ENCODE results near the gene DNAJB11.
A peak's percentile ranks its signal among the peaks of the same experiment; 100 is the strongest.

Gene DNAJB11

DNA sequence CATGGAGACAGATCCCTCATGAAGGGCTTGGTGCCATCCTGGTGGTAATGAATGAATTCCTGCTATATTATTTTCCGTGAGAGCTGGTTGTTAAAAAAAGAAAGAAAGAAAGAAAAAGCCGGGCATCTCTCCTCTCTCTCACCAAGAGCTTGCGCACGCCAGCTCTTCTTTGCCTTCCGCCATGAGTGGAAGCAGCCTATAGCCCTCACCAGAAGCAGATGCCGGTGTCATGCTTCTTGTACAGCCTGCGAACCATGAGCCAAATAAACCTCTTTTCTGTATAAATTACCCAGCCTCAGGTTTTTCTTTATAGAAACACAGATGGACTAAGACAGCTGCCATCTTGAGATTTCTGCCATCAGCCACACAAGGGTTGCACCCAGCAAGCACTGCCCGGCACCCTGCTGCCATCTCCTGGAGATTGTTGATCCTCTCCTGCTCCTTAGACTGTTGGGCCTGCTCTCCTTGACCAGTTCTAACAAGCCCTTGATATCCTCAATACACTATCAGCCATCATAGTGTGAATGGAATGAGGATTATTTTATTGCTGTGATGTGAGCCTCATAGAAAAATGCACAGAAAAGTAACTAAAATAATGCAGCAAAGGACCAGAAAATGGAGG is 38.8 kb downstream of the DNAJB11 start:
- no peak overlapping the region for H3K4me3 ChIP-seq (ENCODE audit: control insufficient read depth, low read depth, low read length)
- no peak for DNase-seq (ENCODE audit: low read depth)
- peak; percentile 41 for TF ChIP-seq CTCF (IDR thresholded peaks at IDR 0.05; ENCODE audit: control insufficient read depth, insufficient read depth, low read depth, low read length, missing control alignments)

DNA sequence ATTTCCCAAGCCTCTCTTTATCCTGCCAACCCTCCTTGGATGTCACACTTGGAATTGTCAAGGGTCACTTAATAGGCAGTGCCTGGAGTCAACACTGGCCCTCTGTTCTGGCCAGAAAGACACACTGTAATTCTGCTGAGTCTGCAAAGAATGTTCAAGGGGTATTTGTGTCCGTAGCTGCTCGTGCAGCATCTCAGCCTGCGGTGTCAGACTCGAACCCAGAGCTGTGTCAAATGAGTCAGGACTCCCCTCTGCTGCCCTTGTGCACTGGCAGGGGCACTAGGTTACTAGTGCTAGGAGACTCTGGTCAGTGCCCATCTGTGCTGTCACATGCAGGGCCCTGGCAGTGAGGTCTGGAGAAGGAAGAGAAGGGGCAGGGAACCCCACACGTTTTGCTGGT is 41.5 kb downstream of the DNAJB11 start:
- H3K4me3 ChIP-seq (ENCODE audit: control insufficient read depth, low read depth, low read length): no peak overlapping the region
- no peak for DNase-seq (ENCODE audit: low read depth)
- TF ChIP-seq CTCF (IDR thresholded peaks at IDR 0.05; ENCODE audit: control insufficient read depth, insufficient read depth, low read depth, low read length, missing control alignments): no peak

- DNase-seq (ENCODE audit: low read depth): no peak
- TF ChIP-seq CTCF (IDR thresholded peaks at IDR 0.05; ENCODE audit: control insufficient read depth, insufficient read depth, low read depth, low read length, missing control alignments): no peak
- no peak within 1 kb of the TSS for H3K4me3 ChIP-seq (ENCODE audit: control insufficient read depth, low read depth, low read length)
These were observed 42.5 kb downstream of the DNAJB11 start, which contains the start of gene AHSG for GRCh38 chr3:186612721-186613636. AHSG (plus strand) TSS chr3:186613060; CDS start chr3:186613142, 82 bp downstream.

DNA sequence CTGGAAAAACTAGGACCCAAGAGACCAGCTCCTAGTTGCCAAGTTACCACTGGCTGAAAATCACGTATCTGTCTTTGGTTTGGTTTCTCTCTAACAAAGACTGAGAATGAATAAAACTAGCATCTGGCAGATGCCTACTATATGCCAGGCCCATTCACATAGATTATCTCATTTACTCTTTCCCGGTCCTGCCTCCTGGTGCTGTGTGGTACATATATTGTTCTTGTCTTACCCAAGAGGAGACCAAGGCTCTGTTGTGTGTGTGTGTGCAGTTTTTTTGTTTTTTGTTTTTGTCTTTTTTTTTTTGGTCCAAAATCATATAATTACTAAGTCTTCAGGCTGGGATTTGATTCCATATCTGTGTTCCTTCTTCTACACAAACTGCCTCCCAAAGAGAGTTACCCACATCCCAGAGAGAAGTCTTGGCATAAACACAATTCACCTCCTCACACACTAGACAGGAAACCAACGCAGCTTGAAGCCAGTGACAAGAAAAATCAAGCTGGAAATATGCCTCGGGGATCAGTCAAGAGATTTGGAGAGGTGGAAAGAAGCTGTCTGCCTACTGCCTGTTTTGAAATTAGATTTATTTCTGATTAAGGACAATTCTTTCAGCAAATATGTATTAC is 43.2 kb downstream of the DNAJB11 start:
- no peak for TF ChIP-seq CTCF (IDR thresholded peaks at IDR 0.05; ENCODE audit: control insufficient read depth, insufficient read depth, low read depth, low read length, missing control alignments)
- DNase-seq (ENCODE audit: low read depth): no peak
- no peak overlapping the region for H3K4me3 ChIP-seq (ENCODE audit: control insufficient read depth, low read depth, low read length)

DNA sequence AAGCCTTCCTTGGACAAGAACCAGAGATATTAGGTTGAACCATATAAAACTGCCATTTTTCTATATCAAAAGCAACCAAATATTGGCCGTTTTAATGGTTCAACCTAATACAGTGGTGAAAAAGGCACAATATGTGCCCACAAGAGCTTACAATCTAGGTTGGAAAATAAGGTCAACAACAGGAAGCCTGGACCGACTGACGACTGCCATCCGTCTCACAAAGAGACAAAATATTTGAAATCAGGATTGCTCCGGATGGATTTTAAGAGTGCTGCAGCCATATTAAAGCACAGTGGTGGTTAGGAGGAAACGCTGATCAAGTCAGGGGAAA is 43.7 kb downstream of the DNAJB11 start:
- no peak for DNase-seq (ENCODE audit: low read depth)
- H3K4me3 ChIP-seq (ENCODE audit: control insufficient read depth, low read depth, low read length): no peak overlapping the region
- TF ChIP-seq CTCF (IDR thresholded peaks at IDR 0.05; ENCODE audit: control insufficient read depth, insufficient read depth, low read depth, low read length, missing control alignments): no peak

GRCh38 chr3:186614597-186615483 is 44.3 kb downstream of the DNAJB11 start:
- peak; percentile 13 for DNase-seq (ENCODE audit: low read depth)
- TF ChIP-seq CTCF (IDR thresholded peaks at IDR 0.05; ENCODE audit: control insufficient read depth, insufficient read depth, low read depth, low read length, missing control alignments): peak; percentile 99
- no peak overlapping the region for H3K4me3 ChIP-seq (ENCODE audit: control insufficient read depth, low read depth, low read length)
